SK-N-SH (cell line): ENCODE results near the gene WNK1.

Source experiments
- CHD2 ChIP-seq: fragments of 150-350 bp; IDR thresholded peaks from 2 replicates; pipeline ENCODE4 v1.6.1; 2018; ENCODE audit warnings: low read length; ENCODE audit not compliant: partially characterized antibody
- CTCF ChIP-seq: fragments of 200-600 bp; sonication (generic); IDR thresholded peaks from 2 replicates; pipeline ENCODE4 v1.6.1; 2017; ENCODE audit warnings: antibody characterized with exemption, mild to moderate bottlenecking, moderate library complexity
- EP300 ChIP-seq, 2 experiments: IDR thresholded peaks; 2 replicates each; pipeline versions ENCODE4 v1.4.0 to v1.6.1; 2012; ENCODE audit warnings: borderline replicate concordance in 1 of 2, low read depth in 1 of 2, low read length in 1 of 2
- IRF3 ChIP-seq: fragments of 150-350 bp; IDR thresholded peaks from 2 replicates; pipeline ENCODE4 v1.6.1; 2016; ENCODE audit warnings: mild to moderate bottlenecking, low read depth, low read length
- PBX3 ChIP-seq: IDR thresholded peaks from 2 replicates; pipeline ENCODE4; 2012
- POLR2AphosphoS5 ChIP-seq: IDR thresholded peaks from 2 replicates; pipeline ENCODE4 v1.6.1; 2012; ENCODE audit warnings: low read depth, low read length
- RAD21 ChIP-seq: IDR thresholded peaks from 2 replicates; pipeline ENCODE4 v1.6.1; 2012; ENCODE audit warnings: mild to moderate bottlenecking, low read length
- RCOR1 ChIP-seq: fragments of 150-350 bp; IDR thresholded peaks from 2 replicates; pipeline ENCODE4 v1.6.1; 2017; ENCODE audit warnings: antibody characterized with exemption, low read length
- REST ChIP-seq: IDR thresholded peaks from 2 replicates; pipeline ENCODE4 v1.6.1; 2012; ENCODE audit warnings: mild to moderate bottlenecking, low read depth, low read length, moderate library complexity
- RFX5 ChIP-seq: IDR thresholded peaks from 2 replicates; pipeline ENCODE4 v1.6.1; 2012; ENCODE audit warnings: mild to moderate bottlenecking, improper control_type of control experiment, low read length
- TEAD4 ChIP-seq: IDR thresholded peaks from 2 replicates; pipeline ENCODE4 v1.4.0; 2012; ENCODE audit warnings: mild to moderate bottlenecking, borderline replicate concordance; ENCODE audit not compliant: insufficient read depth
- USF1 ChIP-seq: IDR thresholded peaks from 2 replicates; pipeline ENCODE4 v1.4.0; 2012; ENCODE audit warnings: low read depth, borderline replicate concordance
- ZBTB33 ChIP-seq: IDR thresholded peaks from 2 replicates; pipeline ENCODE4 v1.4.0; 2012; ENCODE audit warnings: low read depth, borderline replicate concordance

- no peak for TF ChIP-seq CTCF
- TF ChIP-seq RAD21 = no peak
- TF ChIP-seq EP300 (IDR thresholded peaks at IDR 0.05; ENCODE audit: borderline replicate concordance in 1 of 2, low read depth in 1 of 2, low read length in 1 of 2) = no peak
- no peak for TF ChIP-seq TEAD4
- peak; percentile 96 for TF ChIP-seq CHD2
- TF ChIP-seq RCOR1 = no peak
- no peak for TF ChIP-seq RFX5
- TF ChIP-seq REST = no peak
- TF ChIP-seq ZBTB33 = no peak
- TF ChIP-seq POLR2AphosphoS5 = peak; percentile 96
- TF ChIP-seq PBX3 = peak; percentile 16; the same call in 1 of the 2 replicates
- no peak for TF ChIP-seq IRF3
- TF ChIP-seq USF1 = no peak
Measured at GRCh38 chr12:751999-752694, at the start of gene WNK1.
